Activated T-cell treated with anti-CD3 and anti-CD28 coated beads, Interleukin-2, amount 50 U/mL, for 48 hours (primary cell): ENCODE results near the gene WNT5B.

Source experiments
- DNase-seq, 2 experiments: peaks; one replicate each; pipeline ENCODE4 v3.0.0-alpha.2; 2020

WNT5B gene

GRCh38 chr12:1656902-1657301 is 27.9 kb downstream of the WNT5B start:
- DNase-seq: no peak

GRCh38 chr12:1657688-1658087 is 28.7 kb downstream of the WNT5B start:
- no peak for DNase-seq

GRCh38 chr12:1660304-1661187 is 31.5 kb downstream of the WNT5B start:
- peak; percentile 38 to 45 for DNase-seq

- peak; percentile 85 to 90 for DNase-seq
Observed at GRCh38 chr12:1661553-1662335, 32.7 kb downstream of the WNT5B start.

- peak; percentile 37 to 45 for DNase-seq
Observed at GRCh38 chr12:1662761-1663439, 33.9 kb downstream of the WNT5B start.

- no peak for DNase-seq
Observed at GRCh38 chr12:1663440-1664132, 34.6 kb downstream of the WNT5B start.

- no peak for DNase-seq
Observed at GRCh38 chr12:1665366-1665765, 36.3 kb downstream of the WNT5B start.

GRCh38 chr12:1666215-1666614 is 37.2 kb downstream of the WNT5B start:
- DNase-seq: no peak

GRCh38 chr12:1666685-1667162 is 37.7 kb downstream of the WNT5B start:
- no peak for DNase-seq

GRCh38 chr12:1668833-1669543 is 40.0 kb downstream of the WNT5B start:
- no peak for DNase-seq

- no peak for DNase-seq
Observed at GRCh38 chr12:1670358-1671268, 41.6 kb downstream of the WNT5B start.

GRCh38 chr12:1676043-1676442 is 47.0 kb downstream of the WNT5B start:
- DNase-seq: no peak

- DNase-seq: no peak
Observed at GRCh38 chr12:1680804-1681492, 51.9 kb downstream of the WNT5B start.

GRCh38 chr12:1681493-1681807 is 52.4 kb downstream of the WNT5B start:
- DNase-seq: no peak

- no peak for DNase-seq
Observed at GRCh38 chr12:1688086-1688710, 59.2 kb downstream of the WNT5B start.

- DNase-seq: peak; percentile 94 to 96
Observed at GRCh38 chr12:1690578-1691122, 61.6 kb downstream of the WNT5B start, which contains the start of gene ADIPOR2. Gene ADIPOR2, plus strand, starts transcription at chr12:1691070. Its CDS starts 63,274 bp downstream, at chr12:1754344.

- peak in 1 of 2 experiments; percentile 57 for DNase-seq
Observed at GRCh38 chr12:1691123-1692007, 62.3 kb downstream of the WNT5B start.

- DNase-seq: no peak
Observed at GRCh38 chr12:1692226-1692625, 63.2 kb downstream of the WNT5B start.
